ENCODE measurements around the gene EPHB3. TPM values are rescaled to one million over a fixed set of nuclear protein-coding genes. Genes with fewer than 3 reads are reported as not detected.
A peak's percentile ranks its signal among the peaks of the same experiment; 100 is the strongest.

The EPHB3 gene
- total RNA-seq, 1 donor from 2014 or later: 17.2 TPM

GRCh38 chr3:184563561-184563925 lies 2.0 kb downstream of the EPHB3 start:
- H3K27ac ChIP-seq (ENCODE audit: low read depth, low read length): no peak overlapping the region
- no peaks in the 10 kb centered on the region for H3K79me2 ChIP-seq (ENCODE audit: insufficient read depth, low read length)
- H3K9me3 ChIP-seq (ENCODE audit: insufficient read depth, low read depth, low read length): no peaks in the 10 kb centered on the region
- Mint-ChIP-seq H3K4me1 (ENCODE audit: low read depth, unreplicated experiment) (peaks cover 48% of the 10 kb centered on the region), H3K36me3 (ENCODE audit: low read depth, unreplicated experiment) (no peaks in the 10 kb centered on the region), H3K9me3 (ENCODE audit: unreplicated experiment) (no peaks in the 10 kb centered on the region), H3K27me3 (ENCODE audit: low read depth, unreplicated experiment) (peaks cover 18% of the 10 kb centered on the region), H3K4me3 (ENCODE audit: unreplicated experiment) (peak overlapping the region; percentile 89), H3K27ac (ENCODE audit: unreplicated experiment) (peak overlapping the region; percentile 8)
- FAIRE-seq (no peak), DNase-seq (ENCODE audit: low read depth) (no peak)
- H2AFZ ChIP-seq (ENCODE audit: low read depth, low read length): no peak overlapping the region
- peak overlapping the region; percentile 84 for H3K4me2 ChIP-seq (ENCODE audit: low read length)
- peaks cover 32% of the 10 kb centered on the region for H3K4me1 ChIP-seq (ENCODE audit: insufficient read depth, low read length)
- H3K9ac ChIP-seq (ENCODE audit: low read length): no peak overlapping the region
- no peaks in the 10 kb centered on the region for H4K20me1 ChIP-seq (ENCODE audit: insufficient read depth, low read length)
- TF ChIP-seq CTCF (IDR thresholded peaks at IDR 0.05; ENCODE audit: insufficient read depth, low read depth, low read length): no peak
- TF ChIP-seq EZH2 (IDR thresholded peaks at IDR 0.05; ENCODE audit: insufficient read depth, low read length): no peak
- H3K27me3 ChIP-seq (ENCODE audit: insufficient read depth, low read length): peaks cover 39% of the 10 kb centered on the region
- no peaks in the 10 kb centered on the region for H3K36me3 ChIP-seq (ENCODE audit: insufficient read depth, low read length)
- no peak overlapping the region for H3K4me3 ChIP-seq (ENCODE audit: insufficient read depth, low read depth, low read length)

- no peak for TF ChIP-seq EZH2 (IDR thresholded peaks at IDR 0.05; ENCODE audit: insufficient read depth, low read length)
- TF ChIP-seq CTCF (IDR thresholded peaks at IDR 0.05; ENCODE audit: insufficient read depth, low read depth, low read length): no peak
- Histone ChIP-seq H3K4me1 (ENCODE audit: insufficient read depth, low read length) (peaks cover 34% of the 10 kb centered on the region), H3K9ac (ENCODE audit: low read length) (no peak overlapping the region), H3K79me2 (ENCODE audit: insufficient read depth, low read length) (no peaks in the 10 kb centered on the region), H3K27ac (ENCODE audit: low read depth, low read length) (no peak overlapping the region), H3K27me3 (ENCODE audit: insufficient read depth, low read length) (peaks cover 33% of the 10 kb centered on the region), H3K36me3 (ENCODE audit: insufficient read depth, low read length) (no peaks in the 10 kb centered on the region), H3K4me3 (ENCODE audit: insufficient read depth, low read depth, low read length) (no peak overlapping the region), H2AFZ (ENCODE audit: low read depth, low read length) (no peak overlapping the region), H3K9me3 (ENCODE audit: insufficient read depth, low read depth, low read length) (no peaks in the 10 kb centered on the region), H3K4me2 (ENCODE audit: low read length) (no peak overlapping the region), H4K20me1 (ENCODE audit: insufficient read depth, low read length) (no peaks in the 10 kb centered on the region)
- DNase-seq (ENCODE audit: low read depth) (no peak), FAIRE-seq (no peak)
- Mint-ChIP-seq H3K9me3 (ENCODE audit: unreplicated experiment) (no peaks in the 10 kb centered on the region), H3K36me3 (ENCODE audit: low read depth, unreplicated experiment) (no peaks in the 10 kb centered on the region), H3K27ac (ENCODE audit: unreplicated experiment) (no peak overlapping the region), H3K4me3 (ENCODE audit: unreplicated experiment) (peak overlapping the region; percentile 89), H3K27me3 (ENCODE audit: low read depth, unreplicated experiment) (peaks cover 12% of the 10 kb centered on the region), H3K4me1 (ENCODE audit: low read depth, unreplicated experiment) (peaks cover 48% of the 10 kb centered on the region)
Observed at GRCh38 chr3:184563941-184564684, 2.5 kb downstream of the EPHB3 start.
